ENCODE data around the gene HYAL4. TPM values are rescaled to one million over a fixed set of nuclear protein-coding genes. Genes with fewer than 3 reads are reported as not detected.

The HYAL4 gene
- polyA plus RNA-seq, 3 donors, result not detected

DNA sequence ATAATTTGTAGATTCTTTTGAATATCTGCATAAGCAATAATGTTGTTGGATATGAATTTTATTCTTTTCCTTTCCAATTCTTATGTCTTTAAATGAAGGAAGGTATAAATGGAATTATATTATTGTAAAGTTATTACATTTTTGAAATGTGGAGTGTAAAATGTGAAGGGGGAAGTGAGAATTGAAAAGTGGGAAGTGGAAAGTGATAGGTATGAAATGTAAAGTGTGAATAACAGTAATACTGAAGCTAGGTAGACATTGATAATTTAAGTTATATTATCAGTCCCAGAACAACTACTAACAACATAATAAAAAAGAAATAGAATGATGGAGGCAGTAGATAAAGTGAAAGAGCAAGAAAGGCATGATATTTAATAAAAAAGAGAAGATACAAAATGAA lies 39.7 kb upstream of the HYAL4 start:
- H3K4me1 Mint-ChIP-seq, result peaks cover 3% of the 10 kb centered on the region
- Histone ChIP-seq H3K4me2 (replicated peaks; ENCODE audit: extremely low read depth, low read length, poor library complexity, severe bottlenecking) (no peak overlapping the region), H3K27ac (ENCODE audit: low read depth in 1 of 2, low read length in 2 of 2) (no peak overlapping the region), H3K27me3 (ENCODE audit: control insufficient read depth in 2 of 2, insufficient read depth in 2 of 2, low read length in 2 of 2) (no peaks in the 10 kb centered on the region), H4K20me1 (ENCODE audit: insufficient read depth, low read length) (no peaks in the 10 kb centered on the region), H3K9ac (ENCODE audit: insufficient read depth, low read length, poor library complexity, severe bottlenecking) (no peak overlapping the region), H3K4me3 (replicated peaks in 1 of 3; ENCODE audit: low read depth in 2 of 3, low read length in 3 of 3) (no peak overlapping the region), H3K79me2 (ENCODE audit: insufficient read depth, low read length) (no peaks in the 10 kb centered on the region), H3K9me3 (replicated peaks in 1 of 2; ENCODE audit: control insufficient read depth in 1 of 2, insufficient read depth in 1 of 2, low read length in 2 of 2) (no peaks in the 10 kb centered on the region), H3K36me3 (replicated peaks in 1 of 2; ENCODE audit: control insufficient read depth in 1 of 2, insufficient read depth in 2 of 2, low read length in 2 of 2) (no peaks in the 10 kb centered on the region), H3K4me1 (ENCODE audit: control insufficient read depth in 1 of 2, insufficient read depth in 2 of 2, low read length in 2 of 2) (peaks cover 0 to 4% of the 10 kb centered on the region in 2 donors), H2AFZ (ENCODE audit: insufficient read depth, low read depth, low read length, poor library complexity, severe bottlenecking) (no peak overlapping the region)
- H3K36me3 Mint-ChIP-seq, result no peaks in the 10 kb centered on the region
- TF ChIP-seq CTCF (IDR thresholded peaks at IDR 0.05), result no peak
- intact Hi-C loops (cut with micrococcal nuclease), result no loop called here
- H3K27ac Mint-ChIP-seq, result peak overlapping the region in 1 of 7 donors; percentile 58
- peaks cover 5% of the 10 kb centered on the region in 3 donors for H3K27me3 Mint-ChIP-seq (ENCODE audit: low read depth in 3 of 3)
- DNase-seq, result peak in 1 of 3 donors; percentile 7
- H3K9me3 Mint-ChIP-seq, result peaks cover 0 to 5% (median 0%) of the 10 kb centered on the region in 7 donors
- no peak overlapping the region for H3K4me3 Mint-ChIP-seq

GRCh38 chr7:123809471-123809870 lies 35.5 kb upstream of the HYAL4 start:
- no peak overlapping the region for H3K4me3 ChIP-seq (replicated peaks in 1 of 3; ENCODE audit: low read depth in 2 of 3, low read length in 3 of 3)
- H3K27ac ChIP-seq (ENCODE audit: low read depth in 1 of 2, low read length in 2 of 2), result no peak overlapping the region
- no peaks in the 10 kb centered on the region for H3K9me3 ChIP-seq (replicated peaks in 1 of 2; ENCODE audit: control insufficient read depth in 1 of 2, insufficient read depth in 1 of 2, low read length in 2 of 2)
- peaks cover 2 to 8% (median 3%) of the 10 kb centered on the region in 3 donors for H3K27me3 Mint-ChIP-seq (ENCODE audit: low read depth in 3 of 3)
- H3K4me2 ChIP-seq (replicated peaks; ENCODE audit: extremely low read depth, low read length, poor library complexity, severe bottlenecking), result no peak overlapping the region
- H3K27ac Mint-ChIP-seq, result no peak overlapping the region
- H3K4me1 ChIP-seq (ENCODE audit: control insufficient read depth in 1 of 2, insufficient read depth in 2 of 2, low read length in 2 of 2), result peaks cover 0 to 4% of the 10 kb centered on the region in 2 donors
- 100% methylated on average over 1 of the region's 2 CpGs for WGBS (ENCODE audit: insufficient coverage)
- H4K20me1 ChIP-seq (ENCODE audit: insufficient read depth, low read length), result no peaks in the 10 kb centered on the region
- H2AFZ ChIP-seq (ENCODE audit: insufficient read depth, low read depth, low read length, poor library complexity, severe bottlenecking), result no peak overlapping the region
- H3K9ac ChIP-seq (ENCODE audit: insufficient read depth, low read length, poor library complexity, severe bottlenecking), result no peak overlapping the region
- no peak for DNase-seq
- H3K36me3 Mint-ChIP-seq, result no peaks in the 10 kb centered on the region
- H3K27me3 ChIP-seq (ENCODE audit: control insufficient read depth in 2 of 2, insufficient read depth in 2 of 2, low read length in 2 of 2), result no peaks in the 10 kb centered on the region
- H3K79me2 ChIP-seq (ENCODE audit: insufficient read depth, low read length), result no peaks in the 10 kb centered on the region
- intact Hi-C loops (cut with micrococcal nuclease), result no loop called here
- TF ChIP-seq CTCF (IDR thresholded peaks at IDR 0.05), result no peak
- H3K4me3 Mint-ChIP-seq, result no peak overlapping the region
- H3K4me1 Mint-ChIP-seq, result peaks cover 3% of the 10 kb centered on the region
- H3K36me3 ChIP-seq (replicated peaks in 1 of 2; ENCODE audit: control insufficient read depth in 1 of 2, insufficient read depth in 2 of 2, low read length in 2 of 2), result no peaks in the 10 kb centered on the region
- H3K9me3 Mint-ChIP-seq, result peaks cover 0 to 5% (median 0%) of the 10 kb centered on the region in 7 donors
